ENCODE data around the gene GLCCI1. TPM values are rescaled to one million over a fixed set of nuclear protein-coding genes. Genes with fewer than 3 reads are reported as not detected.

GLCCI1 gene
- total and polyA plus RNA-seq, 2 of the 8 experiments (the other 6 are each of a cell fraction or from before 2014, with no cell fraction given) = 12.4 to 27.7 TPM

- TF ChIP-seq RBBP5 (IDR thresholded peaks at IDR 0.05; ENCODE audit: borderline replicate concordance, low read depth, low read length) = no peak
These were observed 142.8 kb downstream of the GLCCI1 start (continued) for GRCh38 chr7:8111282-8111960.
